Tibial nerve (tissue), 4 donors: Measurements from ENCODE around the gene LRRC4C. TPM values are rescaled to one million over a fixed set of nuclear protein-coding genes. Genes with fewer than 3 reads are reported as not detected.

ENCODE experiments used
- DNase-seq, 2 donors: peaks; one replicate each; pipeline ENCODE4 v3.0.0-alpha.2; 2019; ENCODE audit warnings: low spot score in 2 of 2
- H3K27ac ChIP-seq, 4 donors: fragments of 200-600 bp; sonication (generic) in 3 of 4; one replicate each; pipeline ENCODE4 v1.5.1; 2017 to 2019; ENCODE audit warnings: mild to moderate bottlenecking in 1 of 4
- H3K27me3 ChIP-seq, 2 donors: fragments of 200-600 bp; sonication (generic) in 1 of 2; one replicate each; pipeline versions ENCODE4 v1.5.1 to v1.6.0; 2017 to 2019
- H3K36me3 ChIP-seq, 3 donors: fragments of 200-600 bp; sonication (generic); one replicate each; pipeline ENCODE4 v1.5.1; 2018 to 2019
- H3K4me1 ChIP-seq, 4 donors: fragments of 200-600 bp; sonication (generic) in 3 of 4; one replicate each; pipeline ENCODE4 v1.5.1; 2017 to 2019
- H3K4me3 ChIP-seq, 4 donors: fragments of 200-600 bp; sonication (generic) in 3 of 4; one replicate each; pipeline ENCODE4 v1.5.1; 2017 to 2019; ENCODE audit warnings: mild to moderate bottlenecking in 1 of 4, moderate library complexity in 1 of 4
- H3K9me3 ChIP-seq, 4 donors: fragments of 200-600 bp; sonication (generic) in 3 of 4; one replicate each; pipeline ENCODE4 v1.5.1; 2017 to 2019
- CTCF ChIP-seq, 5 experiments: fragments of 200-600 bp in 3 of 5; fragments of 450-650 bp in 2 of 5; sonication (generic) in 3 of 5; IDR thresholded peaks; one replicate each; pipeline ENCODE4 v1.5.1; 2016 to 2019; ENCODE audit warnings: antibody characterized with exemption in 5 of 5, mild to moderate bottlenecking in 3 of 5, moderate library complexity in 2 of 5
- EP300 ChIP-seq, 2 donors: sonication (generic); formaldehyde crosslinking; IDR thresholded peaks; one replicate each; pipeline ENCODE4 v1.6.1; 2017; ENCODE audit warnings: antibody characterized with exemption in 2 of 2, mild to moderate bottlenecking in 1 of 2
- POLR2A ChIP-seq, 2 donors: fragments of 450-650 bp; IDR thresholded peaks; one replicate each; pipeline ENCODE4 v1.6.1; 2017; ENCODE audit warnings: antibody characterized with exemption in 2 of 2, mild to moderate bottlenecking in 2 of 2, moderate library complexity in 2 of 2
- WGBS, 2 donors: methylation state at CpG; one replicate each; pipeline ENCODE4 v1.1.5; 2018; 5-methylcytosine and 5-hydroxymethylcytosine counted together
- total RNA-seq, 4 donors: library from RNA; depleted of rRNA; stranded (reverse); fragments of >200 nt; gene quantifications; one replicate each; pipeline ENCODE4 v1.1.0, GENCODE V29; 2016

LRRC4C gene
- total RNA-seq, 4 donors from 2014 or later = 7.1 to 15.7 (median 8.4) TPM

- WGBS, 2 donors = 64 to 69% methylated on average over 2 of the region's 2 CpGs
- DNase-seq = no peak
- H3K9me3 ChIP-seq = no peaks in the 10 kb centered on the region
- H3K4me1 ChIP-seq = peaks cover 0 to 3% (median 0%) of the 10 kb centered on the region in 4 donors
- no peaks in the 10 kb centered on the region for H3K27me3 ChIP-seq
- no peaks in the 10 kb centered on the region for H3K36me3 ChIP-seq
- H3K27ac ChIP-seq = no peak overlapping the region
- no peak for TF ChIP-seq POLR2A (IDR thresholded peaks at IDR 0.05)
- no peak for TF ChIP-seq EP300 (IDR thresholded peaks at IDR 0.05)
- TF ChIP-seq CTCF (IDR thresholded peaks at IDR 0.05) = no peak
- no peak overlapping the region for H3K4me3 ChIP-seq
Measured at GRCh38 chr11:41382927-41383326, 76.5 kb downstream of the LRRC4C start.

DNA sequence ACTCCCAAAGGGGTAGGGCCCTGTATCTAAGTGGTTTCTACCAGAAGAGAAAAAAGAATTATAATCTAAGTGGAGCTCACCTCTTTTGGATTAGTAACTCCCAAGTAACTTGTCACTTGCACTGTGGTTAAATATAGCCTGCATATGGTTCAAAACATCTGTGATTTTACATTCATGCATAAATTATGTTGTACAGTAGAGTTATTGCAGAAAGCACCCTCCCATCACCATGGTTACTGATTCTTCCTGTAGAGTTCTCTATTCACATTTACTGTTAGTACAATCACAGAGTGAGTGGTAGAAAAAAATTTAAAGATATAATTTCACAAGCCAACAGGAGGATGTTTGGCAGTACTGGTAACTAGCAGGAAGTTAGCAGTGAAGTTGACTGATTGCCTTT, 80.4 kb downstream of the LRRC4C start:
- Histone ChIP-seq H3K9me3 (no peaks in the 10 kb centered on the region), H3K27me3 (no peaks in the 10 kb centered on the region), H3K4me1 (peaks cover 0 to 3% (median 0%) of the 10 kb centered on the region in 4 donors), H3K4me3 (no peak overlapping the region), H3K27ac (no peak overlapping the region), H3K36me3 (no peaks in the 10 kb centered on the region)
- no peak for DNase-seq
- no peak for TF ChIP-seq CTCF (IDR thresholded peaks at IDR 0.05)
- TF ChIP-seq POLR2A (IDR thresholded peaks at IDR 0.05) = no peak
- TF ChIP-seq EP300 (IDR thresholded peaks at IDR 0.05) = no peak

GRCh38 chr11:41377709-41378394, 81.6 kb downstream of the LRRC4C start:
- Histone ChIP-seq H3K4me1 (peaks cover 0 to under 1% (median 0%) of the 10 kb centered on the region in 4 donors), H3K27ac (no peak overlapping the region), H3K27me3 (no peaks in the 10 kb centered on the region), H3K36me3 (no peaks in the 10 kb centered on the region), H3K4me3 (no peak overlapping the region), H3K9me3 (no peaks in the 10 kb centered on the region)
- no peak for TF ChIP-seq POLR2A (IDR thresholded peaks at IDR 0.05)
- no peak for TF ChIP-seq CTCF (IDR thresholded peaks at IDR 0.05)
- no peak for TF ChIP-seq EP300 (IDR thresholded peaks at IDR 0.05)
- no peak for DNase-seq
- 57 to 59% methylated on average over 7 of the region's 7 CpGs for WGBS, 2 donors

GRCh38 chr11:41351825-41352224, 107.6 kb downstream of the LRRC4C start:
- H3K9me3 ChIP-seq = no peaks in the 10 kb centered on the region
- H3K36me3 ChIP-seq = no peaks in the 10 kb centered on the region
- no peaks in the 10 kb centered on the region for H3K4me1 ChIP-seq
- H3K27ac ChIP-seq = no peak overlapping the region
- DNase-seq = no peak
- WGBS, 2 donors = 59 to 77% methylated on average over 2 of the region's 2 CpGs
- no peak overlapping the region for H3K4me3 ChIP-seq
- TF ChIP-seq POLR2A (IDR thresholded peaks at IDR 0.05) = no peak
- H3K27me3 ChIP-seq = no peaks in the 10 kb centered on the region

- Histone ChIP-seq H3K4me1 (no peaks in the 10 kb centered on the region), H3K27ac (no peak overlapping the region), H3K4me3 (no peak overlapping the region), H3K9me3 (no peaks in the 10 kb centered on the region), H3K36me3 (no peaks in the 10 kb centered on the region), H3K27me3 (no peaks in the 10 kb centered on the region)
- no peak for DNase-seq
- TF ChIP-seq CTCF (IDR thresholded peaks at IDR 0.05) (no peak), EP300 (IDR thresholded peaks at IDR 0.05) (no peak), POLR2A (IDR thresholded peaks at IDR 0.05) (no peak)
- 71 to 88% methylated on average over 2 of the region's 2 CpGs for WGBS, 2 donors
Measured at GRCh38 chr11:41346042-41346441, 113.4 kb downstream of the LRRC4C start.
